G401 (cell line): ENCODE measurements around the gene ENOX2. TPM values are rescaled to one million over a fixed set of nuclear protein-coding genes. Genes with fewer than 3 reads are reported as not detected.

ENCODE experiments used
- DNase-seq: peaks from one replicate; pipeline ENCODE4 v3.0.0-alpha.2; 2015; ENCODE audit warnings: low spot score
- in situ Hi-C: cut with HindIII; loops from 2 replicates; pipeline ENCODE4 v1.10.0; 2016; ENCODE audit warnings: low sequenced_read_pairs, mixed read lengths
- total RNA-seq: library from RNA; depleted of rRNA; stranded (reverse); fragments of >200 nt; shearing (Covaris generic); gene quantifications from 2 replicates; pipeline ENCODE4 v1.2.3, GENCODE V29; 2014

ENOX2 gene
- total RNA-seq, 1 experiment from 2014 or later = 3.3 TPM

DNA sequence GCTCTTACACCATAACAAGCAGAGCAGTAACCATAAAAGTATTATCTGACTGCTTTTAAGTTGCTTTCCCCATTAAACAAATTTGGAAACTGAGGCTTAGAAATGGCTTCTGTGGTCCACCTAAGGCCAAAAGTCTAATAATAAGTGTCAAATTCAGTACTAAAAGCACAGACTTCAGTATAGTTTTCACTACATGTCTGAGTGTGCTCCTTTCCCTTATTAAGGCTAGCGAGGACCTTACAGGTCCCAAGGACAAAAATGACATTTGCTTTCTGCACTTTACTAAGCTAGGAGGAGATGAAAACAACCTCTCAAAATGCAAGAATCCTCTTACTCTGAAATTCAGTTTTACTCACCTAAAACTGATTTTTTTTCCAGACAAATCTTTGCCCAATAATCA, 127.2 kb downstream of the ENOX2 start:
- in situ Hi-C loops = no loop called here
- DNase-seq = no peak

DNA sequence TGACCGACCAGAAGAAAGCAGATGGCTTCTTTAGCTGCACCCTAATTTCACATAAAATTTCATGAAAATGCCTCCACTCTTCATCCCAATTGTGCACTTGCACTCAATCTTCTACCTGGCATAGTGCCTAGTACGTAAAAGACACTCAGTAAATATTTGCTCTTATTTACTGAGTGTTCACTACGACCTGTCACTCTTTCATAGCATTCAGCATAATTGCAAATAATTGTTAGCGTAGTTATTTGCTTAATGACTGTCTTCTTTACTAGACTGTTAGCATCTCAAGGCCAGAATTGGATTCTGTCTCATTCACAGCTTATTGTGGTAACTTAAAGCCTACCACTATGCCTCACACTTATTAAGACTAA, 130.2 kb downstream of the ENOX2 start:
- no peak for DNase-seq
- in situ Hi-C loops = no loop called here

DNA sequence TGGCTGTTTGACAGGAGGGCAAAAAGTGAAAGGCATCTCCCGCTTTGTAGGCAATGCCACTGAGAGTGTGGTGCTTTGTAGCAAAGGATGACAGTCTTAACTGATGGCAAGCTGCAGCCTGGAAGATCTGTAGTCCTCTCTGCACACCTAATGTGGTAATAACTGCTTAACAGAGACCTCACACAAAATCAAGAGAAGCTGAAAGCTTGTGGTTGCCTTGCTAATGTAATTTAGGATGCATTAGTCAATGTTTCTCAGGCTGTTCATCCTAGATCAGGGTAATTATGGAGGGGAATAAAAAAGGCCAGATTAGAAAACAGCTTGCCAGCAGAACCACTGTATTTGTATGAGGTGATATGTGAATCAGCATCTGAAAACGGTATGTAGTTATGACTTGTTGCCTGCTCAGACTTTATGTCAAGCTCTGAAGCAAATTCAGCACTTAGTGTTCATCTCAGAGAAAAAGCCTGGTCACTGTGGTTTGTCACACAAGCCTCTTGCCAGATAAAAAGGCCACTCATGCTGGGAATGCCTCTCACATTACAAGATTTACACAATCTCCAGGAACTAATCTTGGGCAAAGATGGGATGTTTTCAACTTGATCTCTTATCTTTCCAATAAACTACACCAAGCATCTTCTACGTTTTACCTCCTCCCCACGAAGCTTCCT, 130.8 kb downstream of the ENOX2 start:
- DNase-seq = no peak

DNA sequence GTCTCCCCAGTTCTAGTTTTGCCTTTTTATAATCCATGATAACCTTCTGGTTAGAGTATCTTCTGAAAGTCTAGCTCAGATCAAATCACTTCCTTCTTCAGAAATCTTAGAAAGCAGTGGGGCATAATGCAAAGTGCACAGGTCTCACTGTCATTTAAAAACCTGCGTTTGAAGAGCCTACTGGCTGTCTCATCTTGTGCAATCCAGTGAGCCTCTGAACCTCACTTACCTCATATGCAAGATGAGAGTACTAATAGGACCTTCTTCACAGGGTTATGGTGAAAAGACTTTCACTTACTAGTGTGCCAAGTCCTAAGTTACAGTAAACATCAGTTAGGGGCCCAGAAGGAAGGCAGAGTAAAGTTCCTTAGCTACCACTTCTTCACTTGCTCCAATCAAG, 131.4 kb downstream of the ENOX2 start:
- DNase-seq = no peak
- in situ Hi-C loops = no loop called here

More for the DNA sequence above, 130.8 kb downstream of the ENOX2 start:
- in situ Hi-C loops = no loop called here

DNA sequence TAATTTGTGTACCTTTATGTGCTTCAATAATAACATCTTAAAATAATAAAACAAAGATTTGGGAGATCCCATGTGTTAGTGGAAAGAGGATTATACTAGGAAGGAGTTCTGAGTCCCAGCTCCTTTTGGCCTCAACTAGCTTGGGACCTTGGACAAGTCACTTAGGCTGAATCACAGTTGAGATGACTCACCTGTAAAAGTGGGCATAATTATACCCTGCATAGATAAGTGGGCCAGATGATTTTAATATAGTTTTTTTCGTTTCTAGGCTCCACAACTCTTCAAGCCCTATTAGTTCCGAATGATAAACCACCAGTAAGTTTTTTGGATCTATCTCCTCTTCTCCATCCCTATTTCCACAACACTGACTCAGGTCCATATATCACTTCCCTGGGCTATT, 131.8 kb downstream of the ENOX2 start:
- no peak for DNase-seq

DNA sequence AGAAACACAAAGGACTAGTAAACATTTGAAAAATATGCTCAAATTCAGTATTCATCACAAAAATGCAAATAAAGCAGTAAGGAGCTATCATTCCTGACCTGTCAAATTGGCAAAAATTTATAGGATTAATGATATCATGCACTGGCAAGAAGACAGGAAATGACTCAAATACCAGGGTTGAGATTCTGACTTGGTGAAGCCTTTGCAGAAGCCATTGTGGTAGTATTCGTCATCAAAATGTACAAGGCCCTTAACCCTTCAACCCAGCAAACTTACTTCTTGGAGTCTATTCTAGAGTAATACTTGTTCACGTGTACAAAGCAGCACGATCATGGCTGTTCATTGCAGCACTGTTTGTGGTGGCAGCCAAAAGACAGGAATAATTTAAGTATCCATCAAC, 132.4 kb downstream of the ENOX2 start:
- in situ Hi-C loops = no loop called here
- no peak for DNase-seq

More for the DNA sequence above, 131.8 kb downstream of the ENOX2 start:
- in situ Hi-C loops = no loop called here

DNA sequence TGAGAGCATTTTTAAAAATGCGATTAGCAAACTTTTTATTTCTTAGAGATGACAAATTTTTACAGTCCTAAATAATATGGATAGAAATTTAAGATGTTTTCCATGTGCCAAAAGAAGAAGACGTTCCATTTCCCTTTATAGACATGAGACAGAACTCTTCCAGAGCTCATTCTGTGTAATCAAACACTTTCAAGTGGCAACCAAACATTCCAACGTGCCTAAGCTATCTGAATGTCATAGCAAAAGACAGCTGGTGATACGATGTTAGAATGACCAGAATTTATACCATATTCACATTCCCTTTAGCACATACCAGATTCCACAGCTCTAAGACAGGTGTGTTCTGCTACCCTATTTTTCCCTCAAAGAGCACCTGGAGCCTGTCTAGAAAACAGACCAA, 133.2 kb downstream of the ENOX2 start:
- no peak for DNase-seq
- in situ Hi-C loops = no loop called here

DNA sequence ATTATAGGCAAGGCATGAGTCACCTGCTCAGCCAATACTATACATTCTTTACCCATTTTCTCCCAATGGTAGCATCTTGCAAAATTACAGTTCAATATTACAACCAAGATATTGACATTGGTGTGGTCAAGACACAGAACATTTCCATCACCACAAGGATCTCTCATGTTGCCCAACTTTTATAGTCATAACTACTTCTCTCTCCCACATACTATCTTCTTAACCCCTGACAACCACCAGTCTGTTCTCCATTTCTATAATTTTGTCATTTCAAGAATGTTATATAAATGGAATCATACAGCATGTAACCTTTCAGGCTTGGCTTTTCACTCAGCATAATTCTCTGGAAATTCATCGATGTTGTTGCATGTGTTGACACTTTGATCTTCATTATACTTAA, 144.9 kb downstream of the ENOX2 start:
- in situ Hi-C loops = no loop called here

DNA sequence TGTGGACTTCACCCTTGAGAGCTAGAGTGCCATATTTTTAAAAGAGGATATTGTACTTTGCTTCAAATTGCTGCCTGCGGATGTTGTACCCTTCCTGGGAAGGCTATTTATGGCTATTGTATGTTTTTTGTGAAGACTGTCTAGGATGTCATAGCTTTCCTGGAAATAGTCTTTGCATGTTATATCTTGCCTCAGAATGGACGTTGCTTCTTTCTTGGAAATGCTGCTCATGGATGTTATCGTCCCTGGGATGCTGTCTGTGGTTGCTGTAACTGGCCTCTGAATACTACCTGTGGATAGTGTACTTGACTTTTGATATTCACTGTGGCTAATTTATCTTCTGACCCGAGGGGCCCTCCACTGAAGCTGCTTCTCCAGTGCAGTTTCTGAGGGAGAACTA, 146.8 kb downstream of the ENOX2 start:
- in situ Hi-C loops = no loop called here
- DNase-seq = no peak

More for the DNA sequence above, 144.9 kb downstream of the ENOX2 start:
- DNase-seq = no peak

DNA sequence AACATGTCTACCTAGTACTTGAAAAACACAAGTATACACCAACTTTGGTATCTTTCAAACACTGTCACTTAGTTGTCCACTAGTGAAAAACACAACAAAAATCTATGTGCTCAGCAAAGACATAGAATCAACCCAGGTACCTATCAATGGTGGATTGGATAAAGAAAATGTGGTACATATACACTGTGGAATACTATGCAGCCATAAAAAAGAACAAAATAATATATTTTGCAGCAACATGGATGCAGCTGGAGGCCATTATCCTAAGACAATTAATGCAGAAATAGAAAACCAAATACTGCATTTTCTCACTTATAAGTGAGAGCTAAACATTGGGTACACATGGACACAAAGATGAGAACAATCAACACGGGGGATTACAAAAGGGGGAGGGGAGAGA, 148.7 kb downstream of the ENOX2 start:
- DNase-seq = no peak
- in situ Hi-C loops = no loop called here

DNA sequence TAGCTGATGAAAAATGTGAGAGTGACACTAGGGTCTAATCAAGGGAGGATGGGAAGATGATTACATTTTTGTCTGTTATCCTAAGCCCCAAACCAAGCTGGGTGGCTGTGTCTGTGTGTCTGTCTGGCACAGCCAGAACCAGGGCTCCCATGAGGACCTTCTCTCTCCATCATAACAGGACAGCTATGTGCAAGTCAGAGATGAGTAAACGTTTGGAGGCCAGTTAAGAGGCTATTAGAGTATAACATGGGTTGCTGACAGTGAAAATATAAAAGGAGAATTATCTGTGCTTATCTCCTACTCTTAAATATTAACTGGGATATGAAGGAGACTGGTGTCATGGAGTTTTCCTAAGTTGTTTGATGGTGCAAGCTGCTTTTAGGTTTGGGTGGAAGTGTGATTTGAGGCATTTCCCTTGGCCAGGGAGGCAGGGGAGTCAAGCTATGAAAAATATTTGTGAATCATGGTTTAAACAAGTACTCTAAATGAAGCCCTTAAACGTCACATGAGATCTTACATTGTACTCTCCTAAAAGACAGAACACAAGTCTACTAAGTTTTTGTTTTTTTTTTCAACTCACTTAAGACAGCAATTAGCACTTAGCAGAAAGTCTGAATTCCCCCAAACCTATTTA, 156.2 kb downstream of the ENOX2 start:
- in situ Hi-C loops = no loop called here
- DNase-seq = no peak

DNA sequence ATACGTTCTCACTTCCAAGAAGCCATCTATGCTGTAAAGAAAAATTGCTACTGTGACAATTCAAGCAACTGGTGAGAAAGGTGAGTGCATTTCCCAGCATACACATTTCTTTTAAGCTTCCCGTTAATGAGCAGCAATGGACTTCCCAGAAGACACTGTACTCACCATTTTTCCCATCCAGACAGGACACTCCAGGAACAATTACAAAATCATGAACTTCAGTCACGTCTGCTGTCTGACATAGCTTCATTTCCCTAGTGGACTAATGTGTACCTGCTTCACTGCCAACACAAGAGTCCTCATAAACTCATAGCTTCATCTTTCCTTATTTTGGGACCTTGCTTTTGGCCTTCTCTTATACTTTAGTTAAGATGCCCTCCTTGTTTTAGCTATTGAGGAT, 156.9 kb downstream of the ENOX2 start:
- no peak for DNase-seq
- in situ Hi-C loops = no loop called here

DNA sequence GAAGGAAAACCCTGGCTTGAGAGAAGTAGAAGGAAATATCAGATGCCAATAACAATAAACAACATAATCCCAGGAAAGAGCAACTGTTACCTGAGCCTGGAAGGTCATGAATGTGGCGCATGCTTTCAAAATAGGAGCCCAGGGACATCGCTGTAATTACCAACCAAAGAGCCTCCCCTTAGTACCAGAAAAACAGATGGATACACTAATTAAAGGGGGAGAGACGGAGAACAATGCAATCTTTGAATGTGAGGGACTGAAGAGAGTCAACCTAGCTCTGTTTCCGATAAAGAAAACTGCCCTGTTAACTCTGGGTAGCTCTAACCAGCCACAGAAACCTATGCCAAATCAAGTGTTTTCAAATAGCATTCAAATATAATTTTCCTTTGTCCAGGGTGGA, 161.4 kb downstream of the ENOX2 start:
- in situ Hi-C loops = no loop called here
- DNase-seq = no peak

DNA sequence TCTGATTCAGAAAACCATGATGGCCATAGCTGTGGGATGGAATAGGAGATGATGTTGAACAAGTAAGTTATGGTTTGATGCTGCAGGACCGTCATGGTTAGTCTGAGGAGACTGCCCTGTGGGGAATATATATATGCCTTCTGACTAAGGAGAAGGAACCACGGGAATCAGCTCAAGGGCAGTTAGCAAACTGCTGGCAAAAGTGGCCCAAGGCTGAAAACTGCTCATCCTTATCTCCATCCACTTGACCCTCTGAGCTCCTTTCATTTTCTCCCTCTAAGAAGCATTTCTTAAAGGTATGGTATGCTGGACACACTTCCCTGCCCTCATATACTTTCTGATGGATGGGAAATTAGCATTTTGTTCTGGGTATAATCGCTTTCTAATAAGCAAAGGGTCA, 161.9 kb downstream of the ENOX2 start:
- in situ Hi-C loops = no loop called here
- no peak for DNase-seq

DNA sequence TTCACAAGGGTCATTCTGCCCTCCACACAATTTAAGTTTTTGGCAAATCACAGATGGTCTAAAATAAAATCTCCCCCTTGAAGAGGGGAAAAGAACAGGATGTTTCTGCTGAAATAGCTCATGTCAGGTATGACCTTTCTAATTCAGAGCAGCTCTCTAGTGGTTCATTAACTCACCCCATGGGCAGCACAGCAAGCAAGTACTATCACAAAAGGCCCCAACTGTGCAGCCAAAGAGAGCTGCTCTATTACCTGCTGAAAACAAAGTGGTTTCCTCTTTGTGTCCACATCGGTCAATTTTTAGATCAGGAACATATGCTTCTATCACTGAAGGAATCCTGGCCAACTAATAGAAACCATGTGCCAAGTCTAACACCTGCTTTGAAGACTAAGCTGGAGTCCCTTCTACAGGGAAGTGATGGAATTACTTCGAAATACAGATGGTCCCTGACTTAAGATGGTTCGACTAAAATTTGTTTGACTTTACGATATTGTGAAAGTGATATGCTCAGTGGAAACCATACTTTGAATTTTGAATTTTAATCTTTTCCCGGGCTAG, 164.3 kb downstream of the ENOX2 start:
- in situ Hi-C loops = no loop called here
- DNase-seq = peak; percentile 71

DNA sequence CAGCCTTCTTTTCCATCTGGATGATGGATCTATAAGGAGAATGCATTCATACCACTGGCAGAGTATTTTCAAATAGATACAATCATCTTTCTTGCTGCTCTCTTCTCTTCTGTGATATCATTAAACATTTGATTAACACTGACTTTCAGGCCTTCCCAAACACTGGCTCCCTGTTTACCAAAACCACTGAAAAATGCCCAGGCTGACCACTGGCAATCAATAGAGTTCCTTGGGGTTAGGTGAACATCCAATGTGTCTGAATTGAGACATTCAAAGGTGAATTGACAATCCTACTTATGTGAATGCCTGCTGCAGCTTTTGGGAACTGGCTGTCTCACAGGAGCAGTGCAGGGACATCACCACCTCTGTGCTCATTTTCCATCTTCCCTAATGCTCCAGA, 168.3 kb downstream of the ENOX2 start:
- in situ Hi-C loops = no loop called here
- DNase-seq = no peak

DNA sequence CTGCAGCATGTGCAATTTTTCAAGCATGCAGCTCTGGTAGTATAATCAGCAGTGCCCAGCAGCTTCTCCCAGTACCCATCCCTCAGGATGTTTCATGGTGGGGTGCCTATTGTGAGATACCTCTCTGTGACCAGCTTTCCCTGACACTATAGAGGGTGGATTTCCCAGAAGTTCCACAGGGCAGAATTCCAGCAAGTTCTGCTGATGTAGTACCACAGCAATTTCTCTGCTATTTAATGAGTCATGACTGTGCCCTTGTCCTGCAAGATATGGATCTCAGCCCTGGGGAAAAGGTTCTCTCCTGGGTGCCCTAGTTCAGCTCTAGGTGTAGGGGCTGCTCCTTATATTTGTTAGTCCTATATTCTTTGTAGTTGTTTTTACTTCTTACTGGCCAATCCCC, 174.8 kb downstream of the ENOX2 start:
- in situ Hi-C loops = no loop called here
- DNase-seq = no peak

DNA sequence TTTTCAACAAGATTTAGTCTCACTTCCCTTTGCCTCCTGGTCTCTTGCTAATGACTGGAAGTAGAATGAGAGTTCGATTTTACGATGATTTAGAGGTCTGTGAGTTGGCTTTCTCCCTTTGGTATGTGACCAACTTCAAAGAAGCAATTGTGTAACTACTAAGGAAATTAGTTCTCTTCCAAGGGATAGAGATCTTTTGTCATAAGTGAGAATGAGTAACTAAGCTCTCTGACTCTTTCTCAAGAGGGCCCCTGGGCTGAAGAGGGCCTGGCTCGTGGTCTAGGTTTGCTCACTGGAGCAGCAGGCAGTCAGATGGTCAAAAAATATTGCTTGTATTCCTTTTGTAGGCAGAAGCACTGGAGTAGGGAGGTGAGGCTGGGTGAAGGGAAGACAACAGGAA, 176.3 kb downstream of the ENOX2 start:
- no peak for DNase-seq
- in situ Hi-C loops = no loop called here

DNA sequence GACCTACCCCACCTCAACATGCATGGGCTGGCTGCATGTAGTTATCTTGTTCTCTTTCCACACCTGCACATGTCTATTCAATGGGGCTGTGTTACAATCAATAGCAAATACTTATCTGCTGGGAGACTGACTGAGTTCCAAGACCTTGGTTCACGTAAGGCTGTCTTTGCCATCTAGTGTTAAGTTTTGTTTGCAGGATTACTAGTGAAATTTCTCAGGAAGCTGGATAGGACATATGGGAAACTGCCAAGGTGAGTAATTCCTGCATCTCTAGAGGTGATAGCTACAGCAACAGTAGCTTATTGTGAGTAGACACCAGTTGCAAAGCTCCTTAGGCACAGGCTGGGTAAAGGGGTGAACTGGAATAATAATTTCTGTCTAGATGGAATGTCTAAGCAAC, 177.5 kb downstream of the ENOX2 start:
- in situ Hi-C loops = no loop called here
- DNase-seq = no peak

DNA sequence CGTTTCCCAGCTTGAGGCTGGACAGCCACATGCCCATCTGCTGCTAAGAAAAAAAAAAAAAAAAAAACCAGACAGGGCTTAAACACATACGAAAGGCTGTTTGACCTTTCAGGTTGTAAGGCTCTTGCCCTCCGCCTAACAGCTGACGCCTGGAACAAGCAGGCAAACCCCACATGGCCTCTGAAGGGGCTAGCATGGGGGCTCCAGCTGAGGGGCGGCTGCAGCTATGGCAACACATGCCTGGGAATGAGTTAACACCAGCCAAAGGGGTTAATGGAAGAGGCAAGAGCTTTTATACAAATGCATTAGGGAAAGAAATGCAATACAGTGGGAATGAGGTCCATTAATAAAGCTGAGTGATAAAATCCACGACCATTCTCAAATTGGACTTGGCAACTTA, 183.6 kb downstream of the ENOX2 start:
- in situ Hi-C loops = no loop called here
- no peak for DNase-seq

DNA sequence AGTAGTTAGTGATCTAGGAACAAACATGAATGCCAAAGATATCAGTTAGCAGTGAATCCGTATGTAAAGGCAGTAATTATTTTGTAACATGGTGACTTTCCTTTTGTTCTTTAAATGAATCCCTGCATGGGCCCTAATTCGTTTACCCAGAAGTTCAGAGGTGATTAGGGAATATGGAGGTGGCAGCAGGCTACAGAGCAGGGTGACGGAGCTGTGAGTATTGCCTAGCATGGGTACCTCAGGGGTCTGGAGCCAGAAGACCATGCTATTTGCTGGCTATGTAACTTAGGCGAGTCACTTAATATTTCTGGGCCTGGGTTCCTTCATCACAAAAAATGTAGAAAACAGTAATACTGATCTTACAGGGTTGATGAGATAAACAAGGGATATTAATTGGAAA, 184.9 kb downstream of the ENOX2 start:
- no peak for DNase-seq
- in situ Hi-C loops = no loop called here
